ENCODE measurements around the gene CELA1.

CELA1 gene

GRCh38 chr12:51346581-51346980 is at the start of gene CELA1:
Gene CELA1, minus strand, starts transcription at chr12:51346679. Its CDS starts 41 bp downstream, at chr12:51346638.
- no peak for DNase-seq

GRCh38 chr12:51395283-51396230 is 49.1 kb upstream of the CELA1 start:
- DNase-seq = no peak

GRCh38 chr12:51393676-51394545 is 47.4 kb upstream of the CELA1 start:
- DNase-seq = no peak

GRCh38 chr12:51392556-51393237 is 46.2 kb upstream of the CELA1 start:
- no peak for DNase-seq

- DNase-seq = no peak
Measured at GRCh38 chr12:51391283-51392123, 45.0 kb upstream of the CELA1 start, which contains the start of gene GALNT6. Gene GALNT6, minus strand, starts transcription at chr12:51391406. Its CDS starts 11,625 bp downstream, at chr12:51379781.

- DNase-seq = no peak
Measured at GRCh38 chr12:51390891-51391282, 44.4 kb upstream of the CELA1 start.

- DNase-seq = no peak
Measured at GRCh38 chr12:51390457-51390856, 44.0 kb upstream of the CELA1 start.

- no peak for DNase-seq
Measured at GRCh38 chr12:51389302-51389999, 43.0 kb upstream of the CELA1 start.

- no peak for DNase-seq
Measured at GRCh38 chr12:51388846-51389245, 42.4 kb upstream of the CELA1 start.

GRCh38 chr12:51388069-51388799 is 41.8 kb upstream of the CELA1 start:
- DNase-seq = no peak

GRCh38 chr12:51386351-51386750 is 39.9 kb upstream of the CELA1 start:
- DNase-seq = no peak

GRCh38 chr12:51383269-51383905 is 36.9 kb upstream of the CELA1 start:
- DNase-seq = no peak

GRCh38 chr12:51382173-51382572 is 35.7 kb upstream of the CELA1 start:
- no peak for DNase-seq

- no peak for DNase-seq
Measured at GRCh38 chr12:51381226-51382079, 35.0 kb upstream of the CELA1 start.

- DNase-seq = no peak
Measured at GRCh38 chr12:51379571-51379970, 33.1 kb upstream of the CELA1 start.

- DNase-seq = no peak
Measured at GRCh38 chr12:51378749-51379148, 32.3 kb upstream of the CELA1 start.

GRCh38 chr12:51377099-51377984 is 30.9 kb upstream of the CELA1 start:
- DNase-seq = no peak

- no peak for DNase-seq
Measured at GRCh38 chr12:51374856-51375255, 28.4 kb upstream of the CELA1 start.

Data from left hindlimb (tissue), 1 donor.